Aorta (tissue), 5 donors: ENCODE data around the gene RXRB. TPM values are rescaled to one million over a fixed set of nuclear protein-coding genes. Genes with fewer than 3 reads are reported as not detected.

Experiments used
- ATAC-seq: fragments of 200-7000 bp; cut with Tn5 transposase; one replicate; pipeline ENCODE4 v1.9.1; 2022; ENCODE audit warnings: moderate library complexity; ENCODE audit not compliant: low FRiP score
- DNase-seq, 2 donors: peaks; one replicate each; pipeline ENCODE4 v3.0.0-alpha.2; 2020
- H3K27ac ChIP-seq, 2 donors: one replicate each; pipeline ENCODE4 v1.5.1; 2013; ENCODE audit warnings: low read length in 2 of 2, mild to moderate bottlenecking in 2 of 2, moderate library complexity in 2 of 2, control low read depth in 1 of 2, inconsistent platforms in 1 of 2, low read depth in 1 of 2
- H3K27me3 ChIP-seq, 2 donors: one replicate each; pipeline ENCODE4 v1.6.1; 2013; ENCODE audit warnings: control low read depth in 1 of 2, low read length in 1 of 2, mild to moderate bottlenecking in 1 of 2, moderate library complexity in 1 of 2; ENCODE audit not compliant: insufficient read depth in 2 of 2, control insufficient read depth in 1 of 2
- H3K36me3 ChIP-seq, 2 donors: one replicate each; pipeline ENCODE4 v1.6.1; 2013; ENCODE audit warnings: control low read depth in 1 of 2, low read length in 1 of 2, mild to moderate bottlenecking in 1 of 2; ENCODE audit not compliant: insufficient read depth in 2 of 2, control insufficient read depth in 1 of 2
- H3K4me1 ChIP-seq, 2 donors: one replicate each; pipeline ENCODE4 v1.6.1; 2013; ENCODE audit warnings: low read length in 2 of 2, control low read depth in 1 of 2, mild to moderate bottlenecking in 1 of 2, moderate library complexity in 1 of 2; ENCODE audit not compliant: insufficient read depth in 2 of 2, control insufficient read depth in 1 of 2
- H3K4me3 ChIP-seq, 2 donors: one replicate each; pipeline ENCODE4 v1.5.1; 2013; ENCODE audit warnings: low read length in 2 of 2, control low read depth in 1 of 2, mild to moderate bottlenecking in 1 of 2
- H3K9me3 ChIP-seq: one replicate; pipeline ENCODE4 v1.6.1; 2013; ENCODE audit warnings: mild to moderate bottlenecking, low read length; ENCODE audit not compliant: control insufficient read depth
- WGBS, 2 donors: extraction: QIAGEN DNeasy Blood & Tissue Kit; methylation state at CpG; one replicate each; pipeline ENCODE4 v1.1.7; 2013; 5-methylcytosine and 5-hydroxymethylcytosine counted together
- intact Hi-C, 2 donors: fragments of 100-400 bp; cut with DNase I; formaldehyde crosslinking; loops; one replicate each; pipeline versions ENCODE4 v1.14.2 to v1.15.0; 2022
- long read RNA-seq, 2 donors: library from polyadenylated mRNA; unstranded; transcript quantifications; one replicate each; pipeline ENCODE4 v2.0.0, GENCODE V29; 2020 to 2021
- polyA plus RNA-seq, 2 donors: library from polyadenylated mRNA; stranded (reverse); fragments of 200-250 nt; gene quantifications; one replicate each; pipeline ENCODE4 v1.2.3, GENCODE V29; 2013
- total RNA-seq, 2 donors: library from RNA; stranded (reverse); fragmentation: NEBNext Ultra II Directional; extraction: Animal tissue kit (Norgen Biotek cat#: 25700); gene quantifications; one replicate each; pipeline ENCODE4 v1.2.1, GENCODE V29; 2021
- donor health status: healthy with polysubstance abuse.
- donor health status: Bipolar disorder and iron deficiency.
- donor health status: DM: no; HTN: no; CAD: no.
- donor health status: DM: no; HTN: no; CAD: no.
- donor health status: DM: yes; HTN: yes; CAD: no.

The RXRB gene
- 10 to 100 TPM; 51.6 to 55.4 TPM for total RNA-seq
- 100 to 1,000 TPM in 1 of 2 donors, 10 to 100 TPM in 1; 14.1 to 120 TPM for polyA plus RNA-seq
- long read RNA-seq, donor 1, transcript RXRB-205 (2 exons, 582 nt), result major isoform, 6 of 49 reads
- long read RNA-seq, donor 1, partial matches to known transcripts, result 23 of 49 reads
- long read RNA-seq, donor 1, other reads (novel, unspliced or antisense), result 12 of 49 reads
- long read RNA-seq, donor 2, transcript RXRB-205 (2 exons, 582 nt), result major isoform, 5 of 26 reads
- long read RNA-seq, donor 2, partial matches to known transcripts, result 4 of 26 reads
- long read RNA-seq, donor 2, other reads (novel, unspliced or antisense), result 9 of 26 reads

- H3K27me3 ChIP-seq, result no peaks in the 10 kb centered on the region
- ATAC-seq (peak; percentile 94), DNase-seq (peak; percentile 100)
- H3K27ac ChIP-seq, result peak within 1 kb of the TSS; percentile 61 to 64
- H3K4me3 ChIP-seq, result peak within 1 kb of the TSS; percentile 46 to 72
- no peaks in the 10 kb centered on the region for H3K9me3 ChIP-seq
- intact Hi-C loops, result loop anchor here in 1 of 2 donors (2.0 to 10.0 kb wide), 6 partner anchors 48 to 1796 kb away; partner anchors contain the start of genes BRD2, CUTA, GPSM3 and MICA
- H3K36me3 ChIP-seq, result peaks cover 0 to 8% of the 10 kb centered on the region in 2 donors
- 0% methylated on average over 67 to 68 of the region's 68 CpGs for WGBS, 2 donors
- no peaks in the 10 kb centered on the region for H3K4me1 ChIP-seq
These were observed at the start of gene RXRB, which contains the start of gene SLC39A7 for GRCh38 chr6:33200219-33201146. TSS of gene RXRB (minus strand) at chr6:33200665. CDS start at chr6:33200476, 189 bp downstream. TSS of gene SLC39A7 (plus strand) at chr6:33200867. CDS start at chr6:33201246, 379 bp downstream.

DNA sequence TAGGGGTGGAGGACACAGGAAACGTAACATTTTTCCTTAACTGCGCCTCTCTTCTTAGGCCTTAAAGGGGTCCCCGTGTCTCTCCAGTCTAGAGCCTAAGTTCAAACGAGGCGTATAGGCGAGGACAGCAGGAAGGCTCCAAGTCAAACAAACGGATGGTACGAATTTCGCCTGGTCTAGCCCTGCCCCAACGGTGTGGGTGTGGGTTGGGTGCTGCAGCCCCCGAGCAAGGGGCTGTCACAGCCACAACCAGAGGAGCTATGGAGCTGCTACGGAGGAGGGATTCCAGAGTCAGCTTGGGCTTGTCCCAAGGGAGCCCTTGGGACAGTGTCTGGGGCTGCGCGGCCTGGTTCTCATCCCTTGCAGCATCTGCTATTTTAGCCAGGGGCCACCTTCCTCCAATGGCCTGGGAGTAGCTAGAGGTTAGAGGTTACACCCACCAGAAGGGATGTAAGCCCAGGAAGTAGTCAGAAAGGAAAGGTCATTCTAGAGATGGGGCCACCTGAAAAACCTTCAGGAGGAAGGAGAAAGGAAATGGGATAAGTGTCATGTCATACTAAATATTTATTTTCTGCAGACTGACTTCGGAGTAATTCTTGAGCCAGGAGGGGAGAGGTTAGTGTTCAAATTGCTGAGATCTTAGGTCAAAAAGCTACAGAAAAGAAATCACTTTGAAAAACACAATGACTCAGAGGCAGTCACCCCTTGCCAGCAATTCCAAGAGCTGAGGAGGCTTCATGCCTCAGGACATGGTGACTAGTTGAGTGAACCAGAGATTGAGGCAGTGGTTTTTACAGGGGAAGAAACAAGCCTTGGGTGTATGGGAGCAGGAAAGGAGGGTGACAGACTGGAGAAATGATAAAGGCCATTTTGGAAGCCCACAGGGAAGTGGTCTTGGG lies 49.5 kb upstream of the RXRB start:
- H3K4me1 ChIP-seq, result no peaks in the 10 kb centered on the region
- peak in 1 of 2 donors; percentile 53 for DNase-seq
- 3 to 5% methylated on average over 15 of the region's 15 CpGs for WGBS, 2 donors
- peak; percentile 3 for ATAC-seq
- no peaks in the 10 kb centered on the region for H3K27me3 ChIP-seq
- H3K27ac ChIP-seq, result peak overlapping the region; percentile 88
- intact Hi-C loops, result loop anchor here (1.0 to 5.0 kb wide), 6 partner anchors 37 to 233 kb away; partner anchors contain the start of genes RXRB (in 1 of the 2) and SLC39A7 (in 1 of the 2)
- no peaks in the 10 kb centered on the region for H3K9me3 ChIP-seq
- H3K36me3 ChIP-seq, result no peaks in the 10 kb centered on the region
- peak overlapping the region; percentile 44 to 47 for H3K4me3 ChIP-seq

DNA sequence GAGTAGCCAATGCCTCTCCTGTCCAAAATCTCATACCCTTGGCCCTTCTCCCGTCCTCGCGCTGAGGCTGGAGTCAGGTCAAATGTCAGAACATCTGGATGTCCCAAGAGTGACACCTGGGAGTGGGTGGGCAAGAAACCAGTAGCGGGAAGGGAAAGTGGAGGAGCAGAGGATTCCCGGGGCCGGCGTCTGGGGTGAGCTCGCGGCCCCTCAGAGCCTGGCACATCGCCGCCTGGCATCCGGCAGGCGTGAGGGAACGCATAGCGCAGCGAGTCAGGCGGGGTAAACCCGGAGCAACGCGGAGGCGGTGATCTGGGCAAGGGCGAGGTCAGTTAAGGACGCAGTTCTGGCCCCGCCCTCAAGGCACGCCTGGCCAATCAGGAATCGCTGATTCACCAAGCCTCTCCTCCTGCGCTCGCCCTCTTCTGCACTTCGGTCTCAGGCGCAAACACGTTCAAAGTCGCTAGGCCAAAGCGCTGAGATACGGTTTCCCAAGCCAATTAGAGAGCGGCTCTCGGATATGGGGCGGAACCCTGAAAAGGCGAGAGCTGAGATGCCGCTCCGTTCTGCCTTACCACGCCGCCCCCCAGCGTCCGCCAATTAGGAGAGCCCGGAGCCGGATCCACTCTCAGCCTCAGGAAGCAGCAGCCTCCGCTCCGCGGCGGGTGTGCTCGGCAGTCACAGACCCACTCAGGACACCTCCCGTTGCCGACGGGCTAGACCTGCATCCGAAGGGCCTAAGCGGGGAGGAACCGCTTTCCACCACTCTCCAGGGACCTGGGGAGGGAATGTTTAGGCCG lies 48.7 kb upstream of the RXRB start:
- DNase-seq (peak; percentile 98), ATAC-seq (peak; percentile 98)
- Histone ChIP-seq H3K27ac (peak overlapping the region; percentile 88 to 97), H3K4me1 (no peaks in the 10 kb centered on the region), H3K4me3 (peak overlapping the region; percentile 44 to 47), H3K27me3 (no peaks in the 10 kb centered on the region), H3K36me3 (no peaks in the 10 kb centered on the region), H3K9me3 (no peaks in the 10 kb centered on the region)
- WGBS, 2 donors, result 0% methylated on average over 58 of the region's 58 CpGs
- intact Hi-C loops, result loop anchor here (1.0 to 5.0 kb wide), 8 partner anchors 36 to 235 kb away; partner anchors contain the start of genes RXRB (in 1 of the 2) and SLC39A7 (in 1 of the 2)

- intact Hi-C loops, result loop anchor here (1.0 to 5.0 kb wide), 7 partner anchors 36 to 234 kb away; partner anchors contain the start of genes RXRB (in 1 of the 2) and SLC39A7 (in 1 of the 2)
- no peaks in the 10 kb centered on the region for H3K4me1 ChIP-seq
- H3K36me3 ChIP-seq, result no peaks in the 10 kb centered on the region
- H3K9me3 ChIP-seq, result no peaks in the 10 kb centered on the region
- DNase-seq, result no peak
- H3K27ac ChIP-seq, result peak overlapping the region; percentile 24 to 97
- 0 to 1% methylated on average over 15 to 18 of the region's 18 CpGs for WGBS, 2 donors
- peak overlapping the region in 1 of 2 donors; percentile 35 for H3K4me3 ChIP-seq
- no peaks in the 10 kb centered on the region for H3K27me3 ChIP-seq
- peak; percentile 34 for ATAC-seq
These were observed 48.1 kb upstream of the RXRB start for GRCh38 chr6:33248643-33248931.

GRCh38 chr6:33247977-33248642 lies 47.6 kb upstream of the RXRB start:
- H3K27me3 ChIP-seq, result no peaks in the 10 kb centered on the region
- peak; percentile 95 for ATAC-seq
- 1% methylated on average over 28 of the region's 28 CpGs for WGBS, 2 donors
- DNase-seq, result peak; percentile 91 to 96
- intact Hi-C loops, result loop anchor here (1.0 to 5.0 kb wide), 7 partner anchors 35 to 234 kb away; partner anchors contain the start of genes RXRB (in 1 of the 2) and SLC39A7 (in 1 of the 2)
- no peaks in the 10 kb centered on the region for H3K36me3 ChIP-seq
- peak overlapping the region in 1 of 2 donors; percentile 97 for H3K27ac ChIP-seq
- H3K4me3 ChIP-seq, result peak overlapping the region in 1 of 2 donors; percentile 36
- no peaks in the 10 kb centered on the region for H3K4me1 ChIP-seq
- H3K9me3 ChIP-seq, result no peaks in the 10 kb centered on the region

GRCh38 chr6:33243476-33243875 lies 43.0 kb upstream of the RXRB start:
- intact Hi-C loops, result no loop called here
- 41 to 46% methylated on average over 1 of the region's 1 CpG for whole genome bisulfite sequencing, 2 donors
- H3K36me3 ChIP-seq, result no peaks in the 10 kb centered on the region

GRCh38 chr6:33241968-33242367 lies 41.5 kb upstream of the RXRB start:
- Histone ChIP-seq H3K27ac (no peak overlapping the region), H3K4me3 (no peak overlapping the region), H3K36me3 (no peaks in the 10 kb centered on the region), H3K9me3 (peaks cover 1% of the 10 kb centered on the region), H3K27me3 (peaks cover 0 to 2% of the 10 kb centered on the region in 2 donors), H3K4me1 (no peaks in the 10 kb centered on the region)
- DNase-seq (no peak), ATAC-seq (no peak)
- intact Hi-C loops, result no loop called here
- 58% methylated on average over 3 of the region's 3 CpGs for WGBS, 2 donors

More at GRCh38 chr6:33243476-33243875, 43.0 kb upstream of the RXRB start:
- peaks cover 0 to 2% of the 10 kb centered on the region in 2 donors for H3K27me3 ChIP-seq
- ATAC-seq, result no peak
- peaks cover 1% of the 10 kb centered on the region for H3K9me3 ChIP-seq
- H3K4me3 ChIP-seq, result no peak overlapping the region
- no peak overlapping the region for H3K27ac ChIP-seq
- H3K4me1 ChIP-seq, result no peaks in the 10 kb centered on the region
- DNase-seq, result no peak
